Hematopoietic multipotent progenitor cell (in vitro differentiated cells): ENCODE results near the gene ALG6. TPM values are rescaled to one million over a fixed set of nuclear protein-coding genes. Genes with fewer than 3 reads are reported as not detected.
A peak's percentile ranks its signal among the peaks of the same experiment; 100 is the strongest.
"Not testable (repeated sequence)": the region's sequence is repeated elsewhere in the genome, so short reads cannot be mapped to it uniquely, and the experiment has no call there.

Experiments used
- DNase-seq, 3 donors: peaks; one replicate each; pipeline ENCODE4 v3.0.0-alpha.2; 2011 to 2015; ENCODE audit warnings: low read depth in 2 of 3, low spot score in 2 of 3
- total RNA-seq: library from RNA; depleted of rRNA; stranded (reverse); fragments of >200 nt; gene quantifications from one replicate; pipeline ENCODE4 v1.2.3, GENCODE V29; 2012

The ALG6 gene
- total RNA-seq, 1 donor: 8.1 TPM

GRCh38 chr1:63327417-63328054 is 39.9 kb upstream of the ALG6 start:
- peak in 2 of 3 donors; percentile 69 to 74 for DNase-seq

DNA sequence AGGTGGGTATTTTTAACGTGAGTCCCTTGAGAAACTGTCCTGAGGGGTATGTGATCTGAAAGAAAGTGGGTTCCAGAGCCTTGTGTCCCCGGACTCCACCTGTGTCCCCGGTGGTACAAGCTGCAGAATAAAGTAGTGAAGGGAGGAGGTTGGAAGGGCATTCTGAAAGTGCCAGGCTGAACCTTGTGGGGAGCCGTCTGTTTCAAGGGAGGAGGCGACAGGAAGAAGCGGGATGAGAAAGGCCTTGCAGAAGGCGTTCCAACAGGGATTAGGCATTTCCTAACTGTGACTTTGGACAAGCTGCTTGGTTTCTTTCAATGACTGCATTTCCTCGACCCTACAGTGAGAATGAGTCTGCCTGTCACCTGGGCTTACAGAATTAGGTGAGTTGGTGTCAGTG is 39.3 kb upstream of the ALG6 start:
- DNase-seq: no peak

GRCh38 chr1:63328781-63329180 is 38.6 kb upstream of the ALG6 start:
- no peak for DNase-seq

GRCh38 chr1:63329621-63330330 is 37.7 kb upstream of the ALG6 start:
- no peak for DNase-seq

DNA sequence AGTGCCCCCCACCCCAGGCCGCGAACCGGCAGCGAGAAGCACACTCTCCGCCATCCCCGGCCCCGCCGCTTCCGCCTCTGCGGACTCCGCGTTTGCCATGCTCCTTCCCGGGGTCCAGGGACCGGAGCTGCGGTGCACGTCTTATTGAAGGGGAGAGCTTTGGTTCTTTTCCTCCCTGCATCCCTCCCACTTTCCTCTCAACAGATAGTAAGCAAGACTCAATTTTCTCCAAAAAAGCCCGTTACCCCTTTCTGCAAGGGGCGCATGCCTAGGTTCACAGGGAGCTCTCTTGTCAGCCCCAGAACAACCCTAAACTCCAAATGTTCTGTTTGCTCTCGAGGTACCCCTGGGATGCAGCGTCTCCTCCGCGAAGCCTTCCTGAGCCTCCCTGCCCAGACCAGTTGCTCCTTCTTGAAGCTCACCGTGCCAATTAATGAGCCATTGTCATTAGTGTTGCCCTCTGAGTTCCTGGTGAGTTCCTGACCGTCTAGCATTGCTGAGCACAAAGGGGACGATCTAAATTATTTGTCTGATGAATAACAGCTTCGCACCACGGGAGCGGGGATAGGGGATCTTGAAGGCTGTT is 37.0 kb upstream of the ALG6 start:
- no peak for DNase-seq

- no peak for DNase-seq
These were observed 25.0 kb upstream of the ALG6 start for GRCh38 chr1:63342402-63342801.

- DNase-seq: no peak
These were observed 23.5 kb upstream of the ALG6 start for GRCh38 chr1:63343922-63344321.

DNA sequence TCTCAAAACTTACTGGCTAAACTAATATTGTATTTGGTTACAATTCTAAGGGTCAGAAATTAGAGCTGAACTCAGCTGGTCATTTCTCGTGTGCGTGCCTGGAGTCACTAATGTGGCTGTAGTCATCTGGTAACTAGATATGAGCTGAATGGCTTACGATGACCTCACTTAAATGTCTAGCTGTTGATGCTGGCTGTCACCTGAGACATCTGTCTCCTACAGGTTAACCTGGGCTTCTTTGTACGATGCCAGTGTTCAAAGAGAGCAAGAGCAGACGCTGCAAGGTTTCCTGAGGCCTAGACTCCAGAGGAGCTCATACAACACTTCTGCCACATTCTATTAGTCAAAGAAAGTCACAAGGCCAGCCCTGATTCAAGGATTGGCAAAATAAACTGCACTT is 17.1 kb upstream of the ALG6 start:
- no peak for DNase-seq

DNA sequence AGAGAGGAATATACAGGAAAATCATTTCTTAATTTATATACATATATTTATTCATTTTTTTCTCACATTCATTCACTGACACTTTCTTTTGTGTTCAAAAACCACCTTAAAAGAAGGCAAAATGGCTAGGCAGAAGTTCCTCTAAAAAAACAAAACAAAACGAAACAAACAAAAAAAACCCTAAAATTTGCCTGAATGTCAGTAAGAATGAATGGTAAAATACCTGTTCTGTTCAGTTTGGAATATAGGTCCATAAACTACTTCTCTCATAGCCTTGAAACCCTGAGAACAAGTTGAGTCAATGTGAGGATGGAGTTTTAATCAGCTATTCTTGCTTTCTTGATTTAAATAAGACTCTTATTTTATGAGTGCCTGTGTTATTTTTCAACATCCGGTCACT is 14.7 kb upstream of the ALG6 start:
- DNase-seq: no peak

DNA sequence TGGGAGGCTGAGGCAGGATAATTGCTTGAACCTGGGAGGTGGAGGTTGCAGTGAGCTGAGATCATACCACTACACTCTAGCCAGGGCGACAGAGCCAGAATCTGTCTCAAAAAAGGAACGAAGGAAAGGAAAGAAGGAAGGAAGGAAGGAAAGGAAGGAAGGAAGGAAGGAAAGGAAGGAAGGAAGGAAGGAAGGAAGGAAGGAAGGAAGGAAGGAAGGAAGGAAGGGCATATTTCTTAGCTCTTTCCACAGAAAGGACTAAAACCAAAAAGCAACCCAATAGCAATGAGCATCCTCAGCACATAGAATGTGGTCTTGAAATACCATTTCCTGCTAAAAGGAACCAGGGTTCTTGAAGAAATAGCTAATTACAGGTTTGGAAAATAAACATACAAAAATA is 11.2 kb upstream of the ALG6 start:
- not testable (repeated sequence) for DNase-seq

- DNase-seq: no peak
These were observed 7.9 kb upstream of the ALG6 start for GRCh38 chr1:63359561-63359960.

GRCh38 chr1:63362073-63362472 is 5.4 kb upstream of the ALG6 start:
- no peak for DNase-seq

- peak in 1 of 3 donors; percentile 20 for DNase-seq
These were observed 4.8 kb upstream of the ALG6 start for GRCh38 chr1:63362578-63362977.

DNA sequence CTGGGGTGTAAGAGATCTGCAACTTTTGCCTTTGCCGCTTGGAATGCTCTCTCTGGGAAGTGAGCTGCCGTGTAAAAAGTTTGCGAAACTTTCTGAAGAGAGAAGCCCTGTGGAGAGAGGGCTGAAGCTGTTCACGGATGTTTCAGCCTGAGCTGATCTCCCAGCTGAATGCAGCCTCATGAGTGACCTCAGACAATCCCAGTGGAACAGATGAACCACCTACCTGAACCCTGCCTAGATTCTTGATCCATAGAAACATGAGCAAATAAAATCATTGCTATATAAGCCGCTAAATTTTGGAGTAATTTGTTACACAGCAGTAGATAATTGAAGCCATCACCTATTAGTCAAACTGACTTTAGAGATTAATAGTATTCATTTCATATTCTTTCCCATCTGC is 4.4 kb upstream of the ALG6 start:
- DNase-seq: no peak

- DNase-seq: peak in 1 of 3 donors; percentile 2
These were observed 566 bp upstream of the ALG6 start for GRCh38 chr1:63366908-63367214.

- DNase-seq: no peak
These were observed 704 bp downstream of the ALG6 start for GRCh38 chr1:63368131-63368530.

GRCh38 chr1:63379583-63379982 is 12.2 kb downstream of the ALG6 start:
- no peak for DNase-seq

- DNase-seq: no peak
These were observed 14.3 kb downstream of the ALG6 start for GRCh38 chr1:63381741-63382140.

GRCh38 chr1:63401945-63402344 is 34.5 kb downstream of the ALG6 start:
- DNase-seq: no peak

DNA sequence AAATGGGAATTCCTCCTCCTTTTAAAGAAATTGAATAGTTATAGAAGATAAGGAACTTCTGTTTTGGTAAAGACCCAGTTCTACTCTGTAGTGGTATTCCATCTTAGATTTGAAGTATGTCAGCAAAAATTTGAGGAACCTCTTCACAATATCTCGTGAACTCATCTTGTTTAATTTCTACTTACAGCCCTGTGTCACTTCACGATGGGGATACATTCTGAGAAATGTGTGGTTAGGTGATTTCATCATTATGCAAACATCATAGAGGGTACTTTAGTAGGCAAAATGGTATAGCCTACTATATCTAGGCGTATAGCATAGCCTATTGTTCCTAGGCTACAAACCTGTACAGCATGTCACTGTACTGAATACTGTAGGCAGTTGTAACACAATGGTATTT is 36.0 kb downstream of the ALG6 start:
- DNase-seq: peak in 2 of 3 donors; percentile 24 to 71

DNA sequence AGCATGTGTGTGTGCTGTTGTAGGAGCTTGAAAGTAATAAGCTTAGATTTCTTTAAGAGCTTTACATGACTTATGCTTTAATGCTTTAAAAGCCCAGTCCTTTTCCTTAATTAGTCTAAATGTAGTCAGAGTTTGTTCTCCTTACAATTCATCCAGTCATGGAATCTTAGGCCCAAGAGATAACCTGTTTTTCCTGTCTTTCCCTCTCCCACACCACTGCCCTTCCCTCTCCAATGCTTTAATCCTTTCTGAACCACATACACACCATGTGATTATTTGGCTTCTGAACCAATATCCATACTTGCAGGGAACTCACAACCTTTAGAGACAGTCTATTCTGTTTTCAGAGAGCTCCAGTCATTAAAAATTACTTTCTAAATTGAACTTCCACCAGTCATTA is 37.6 kb downstream of the ALG6 start:
- DNase-seq: no peak

GRCh38 chr1:63405987-63406386 is 38.6 kb downstream of the ALG6 start:
- DNase-seq: no peak
